HT-29 (cell line): Measurements from ENCODE around the gene GRM3. TPM values are rescaled to one million over a fixed set of nuclear protein-coding genes. Genes with fewer than 3 reads are reported as not detected.

Experiments used
- DNase-seq: peaks from one replicate; pipeline ENCODE4 v3.0.0-alpha.2; 2015; ENCODE audit warnings: low spot score
- total RNA-seq: library from RNA; depleted of rRNA; stranded (reverse); fragments of >200 nt; shearing (Covaris generic); gene quantifications from 2 replicates; pipeline ENCODE4 v1.2.3, GENCODE V29; 2014

The GRM3 gene
- total RNA-seq, 1 experiment from 2014 or later = not detected

GRCh38 chr7:86692755-86693154, 49.0 kb downstream of the GRM3 start:
- no peak for DNase-seq

GRCh38 chr7:86706406-86706805, 62.7 kb downstream of the GRM3 start:
- DNase-seq = no peak

- no peak for DNase-seq
Observed at GRCh38 chr7:86708031-86708680, 64.4 kb downstream of the GRM3 start.

GRCh38 chr7:86720306-86720705, 76.6 kb downstream of the GRM3 start:
- DNase-seq = no peak

- no peak for DNase-seq
Observed at GRCh38 chr7:86733783-86734182, 90.1 kb downstream of the GRM3 start.

GRCh38 chr7:86745013-86745745, 101.5 kb downstream of the GRM3 start:
- no peak for DNase-seq

GRCh38 chr7:86747698-86748097, 104.0 kb downstream of the GRM3 start:
- DNase-seq = no peak

- DNase-seq = no peak
Observed at GRCh38 chr7:86748201-86748600, 104.5 kb downstream of the GRM3 start.

GRCh38 chr7:86748843-86749719, 105.4 kb downstream of the GRM3 start:
- no peak for DNase-seq

GRCh38 chr7:86749741-86750665, 106.3 kb downstream of the GRM3 start:
- no peak for DNase-seq

- DNase-seq = no peak
Observed at GRCh38 chr7:86760236-86760635, 116.5 kb downstream of the GRM3 start.

- DNase-seq = no peak
Observed at GRCh38 chr7:86762129-86762528, 118.4 kb downstream of the GRM3 start.

- DNase-seq = no peak
Observed at GRCh38 chr7:86765931-86766330, 122.2 kb downstream of the GRM3 start.

- no peak for DNase-seq
Observed at GRCh38 chr7:86768394-86768793, 124.7 kb downstream of the GRM3 start.

GRCh38 chr7:86768967-86769760, 125.5 kb downstream of the GRM3 start:
- DNase-seq = no peak

- DNase-seq = no peak
Observed at GRCh38 chr7:86773309-86773708, 129.6 kb downstream of the GRM3 start.

GRCh38 chr7:86775203-86775602, 131.5 kb downstream of the GRM3 start:
- DNase-seq = no peak

- DNase-seq = no peak
Observed at GRCh38 chr7:86776136-86776535, 132.4 kb downstream of the GRM3 start.

GRCh38 chr7:86778271-86778670, 134.6 kb downstream of the GRM3 start:
- DNase-seq = no peak

- no peak for DNase-seq
Observed at GRCh38 chr7:86784765-86785164, 141.1 kb downstream of the GRM3 start.
